GM12864 (cell line): ENCODE results near the gene MZT2A.
A peak's percentile ranks its signal among the peaks of the same experiment; 100 is the strongest.
"Not testable (repeated sequence)": the region's sequence is repeated elsewhere in the genome, so short reads cannot be mapped to it uniquely, and the experiment has no call there.

ENCODE experiments used
- DNase-seq: peaks from one replicate; pipeline ENCODE4 v3.0.0-alpha.2; 2011; ENCODE audit warnings: low read depth
- H3K4me3 ChIP-seq: 2 replicates; pipeline ENCODE4 v1.5.1; 2011; ENCODE audit warnings: mild to moderate bottlenecking, low read depth, low read length, control low read depth
- TF ChIP-seq, protein P1 (sequence below): IDR thresholded peaks from 2 replicates; pipeline ENCODE4 v1.5.1; 2011; ENCODE audit warnings: low read depth, mild to moderate bottlenecking, moderate library complexity, low read length, control low read depth, inconsistent platforms; ENCODE audit errors: missing control alignments

MZT2A gene, protein sequence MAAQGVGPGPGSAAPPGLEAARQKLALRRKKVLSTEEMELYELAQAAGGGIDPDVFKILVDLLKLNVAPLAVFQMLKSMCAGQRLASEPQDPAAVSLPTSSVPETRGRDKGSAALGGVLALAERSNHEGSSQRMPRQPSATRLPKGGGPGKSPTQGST

DNA sequence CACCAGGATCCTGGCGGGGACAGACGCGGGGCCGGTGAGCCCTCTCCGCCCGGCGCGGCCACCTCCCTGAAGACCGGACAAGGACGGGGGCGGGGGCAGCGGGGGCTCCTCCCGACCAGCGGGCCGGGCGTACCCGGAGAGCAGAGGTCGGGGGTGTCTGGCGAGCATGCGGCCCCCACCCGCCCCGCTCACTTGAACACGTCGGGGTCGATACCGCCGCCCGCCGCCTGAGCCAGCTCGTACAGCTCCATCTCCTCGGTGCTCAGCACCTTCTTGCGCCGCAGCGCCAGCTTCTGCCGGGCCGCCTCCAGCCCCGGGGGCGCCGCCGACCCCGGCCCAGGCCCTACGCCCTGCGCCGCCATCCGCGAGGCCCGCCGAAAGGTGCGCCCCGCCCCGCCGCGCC lies at the start of gene MZT2A:
Gene MZT2A (minus strand): TSS at position 383 of the 403 bp plus-strand sequence. CDS start 21 bp downstream, at position 362.
- peak within 1 kb of the TSS; percentile 99 for H3K4me3 ChIP-seq
- DNase-seq: not testable (repeated sequence)

DNA sequence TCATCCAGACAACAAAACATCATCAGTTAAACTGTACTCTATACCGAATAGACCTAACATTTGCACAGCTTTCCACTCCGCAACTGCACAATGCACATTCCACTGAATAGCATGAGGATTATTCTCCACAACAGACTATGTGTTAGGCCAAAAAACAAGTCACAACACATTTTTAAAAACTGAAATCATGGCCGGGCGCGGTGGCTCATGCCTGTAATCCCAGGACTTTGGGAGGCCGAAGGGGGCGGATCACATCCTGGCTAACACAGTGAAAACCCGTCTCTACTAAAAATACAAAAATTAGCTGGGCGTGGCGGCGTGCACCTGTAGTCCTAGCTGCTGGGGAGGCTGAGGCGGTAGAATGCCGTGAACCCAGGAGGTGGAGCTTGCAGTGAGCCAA lies 46.7 kb upstream of the MZT2A start:
- not testable (repeated sequence) for DNase-seq, H3K4me3 ChIP-seq

DNA sequence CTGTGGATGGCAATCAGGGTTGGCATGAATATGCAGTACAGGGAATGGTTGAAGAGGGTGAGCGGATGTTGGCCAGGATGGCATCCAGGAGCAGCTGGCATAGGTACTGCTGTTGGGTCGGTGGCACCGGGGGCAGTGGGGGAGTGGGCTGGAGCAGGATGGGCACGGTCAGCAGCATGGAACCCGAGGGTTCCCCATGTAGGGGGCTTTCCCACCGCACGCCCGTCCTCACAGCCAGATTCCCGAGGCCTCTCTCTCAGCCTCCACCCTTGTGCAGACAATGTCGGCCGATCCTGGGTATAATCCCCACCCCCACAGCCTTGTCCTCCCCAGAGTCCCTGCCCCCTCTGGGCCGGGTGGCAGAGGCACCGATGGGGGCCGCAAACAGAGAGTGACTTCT lies 44.6 kb upstream of the MZT2A start:
- DNase-seq, H3K4me3 ChIP-seq: not testable (repeated sequence)

DNA sequence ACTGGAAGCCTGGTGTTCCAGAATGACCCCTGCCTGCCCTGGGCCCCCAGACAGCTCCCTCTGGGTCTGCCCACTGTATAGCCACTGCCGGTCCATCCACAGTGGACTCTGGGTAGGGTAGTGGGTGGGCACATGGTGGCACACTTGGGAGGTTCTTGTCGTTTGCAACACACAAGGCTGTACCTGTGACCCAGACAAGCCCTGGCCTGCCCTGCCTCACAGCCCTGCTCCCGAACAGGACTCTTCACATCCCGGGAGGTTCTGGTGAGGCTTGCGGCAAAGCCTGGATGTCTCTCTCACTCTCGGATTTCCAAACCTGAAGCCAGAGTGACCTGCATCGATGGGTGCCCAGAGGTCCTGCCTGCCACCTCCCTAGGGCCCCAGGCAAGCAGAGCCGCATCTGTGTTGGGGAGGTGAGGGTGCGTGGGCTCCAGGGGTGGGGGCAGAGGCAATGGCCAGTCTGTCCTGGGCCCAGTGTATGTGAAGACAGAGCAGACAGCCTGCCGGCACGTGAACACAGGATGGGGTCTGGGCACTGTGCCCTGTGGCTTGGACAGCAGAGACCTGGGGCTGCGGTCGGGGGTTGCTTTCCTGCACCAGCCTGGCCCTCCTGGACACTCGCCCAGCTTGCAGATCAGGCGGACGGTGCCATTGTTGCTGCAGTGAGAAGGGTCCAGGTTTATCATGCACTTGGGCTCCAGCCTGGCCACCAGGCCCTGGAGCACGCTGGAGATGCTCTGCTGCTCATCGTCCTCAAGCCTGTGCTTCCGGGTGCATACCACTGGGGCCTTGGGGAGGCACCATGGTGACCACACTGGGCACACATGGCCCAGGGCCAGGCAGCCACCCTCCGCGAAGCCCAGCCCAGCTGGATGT lies 44.0 kb upstream of the MZT2A start:
- H3K4me3 ChIP-seq, DNase-seq: not testable (repeated sequence)

DNA sequence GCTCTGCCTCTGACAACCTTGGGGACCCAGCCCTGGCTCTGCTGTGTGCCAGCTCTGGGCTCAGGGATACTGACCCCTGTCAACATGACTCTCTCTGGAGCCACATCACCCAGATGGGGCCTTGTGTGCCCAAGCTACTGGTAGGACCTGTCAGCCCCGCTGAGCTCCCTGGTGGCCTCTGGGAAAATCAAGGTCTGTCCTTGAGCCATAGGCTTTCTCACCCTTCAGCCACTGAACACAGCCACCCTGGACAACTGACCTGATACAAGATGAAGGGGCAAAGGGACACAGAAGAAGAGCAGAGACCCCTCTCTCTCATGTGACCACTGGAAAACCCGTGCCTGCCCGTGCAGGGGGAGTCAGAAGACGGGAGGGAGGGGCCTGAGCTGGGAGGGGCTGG lies 43.3 kb upstream of the MZT2A start:
- no peak overlapping the region for H3K4me3 ChIP-seq
- TF ChIP-seq, protein P1, sequence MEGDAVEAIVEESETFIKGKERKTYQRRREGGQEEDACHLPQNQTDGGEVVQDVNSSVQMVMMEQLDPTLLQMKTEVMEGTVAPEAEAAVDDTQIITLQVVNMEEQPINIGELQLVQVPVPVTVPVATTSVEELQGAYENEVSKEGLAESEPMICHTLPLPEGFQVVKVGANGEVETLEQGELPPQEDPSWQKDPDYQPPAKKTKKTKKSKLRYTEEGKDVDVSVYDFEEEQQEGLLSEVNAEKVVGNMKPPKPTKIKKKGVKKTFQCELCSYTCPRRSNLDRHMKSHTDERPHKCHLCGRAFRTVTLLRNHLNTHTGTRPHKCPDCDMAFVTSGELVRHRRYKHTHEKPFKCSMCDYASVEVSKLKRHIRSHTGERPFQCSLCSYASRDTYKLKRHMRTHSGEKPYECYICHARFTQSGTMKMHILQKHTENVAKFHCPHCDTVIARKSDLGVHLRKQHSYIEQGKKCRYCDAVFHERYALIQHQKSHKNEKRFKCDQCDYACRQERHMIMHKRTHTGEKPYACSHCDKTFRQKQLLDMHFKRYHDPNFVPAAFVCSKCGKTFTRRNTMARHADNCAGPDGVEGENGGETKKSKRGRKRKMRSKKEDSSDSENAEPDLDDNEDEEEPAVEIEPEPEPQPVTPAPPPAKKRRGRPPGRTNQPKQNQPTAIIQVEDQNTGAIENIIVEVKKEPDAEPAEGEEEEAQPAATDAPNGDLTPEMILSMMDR: no peak
- no peak for DNase-seq

DNA sequence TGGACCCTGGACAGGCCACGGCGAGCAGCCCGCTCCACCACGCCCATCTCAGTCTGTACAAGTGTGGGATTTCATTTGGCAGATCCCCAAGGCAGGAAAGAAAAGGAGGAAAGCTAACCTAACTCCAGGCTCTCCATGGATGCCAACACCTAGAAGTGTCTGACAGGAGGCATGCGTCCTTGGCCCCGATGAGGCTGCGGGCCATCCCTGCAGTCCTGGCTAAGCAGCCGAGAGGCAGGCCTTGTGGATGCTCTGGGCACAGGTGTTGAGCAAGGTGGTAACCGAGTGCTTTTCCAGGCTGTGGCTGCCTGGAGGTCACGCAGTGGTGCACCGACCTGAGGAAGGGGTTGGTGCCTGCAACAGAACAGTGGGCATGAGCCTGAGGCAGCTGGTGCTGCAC lies 42.8 kb upstream of the MZT2A start:
- H3K4me3 ChIP-seq, DNase-seq: not testable (repeated sequence)

DNA sequence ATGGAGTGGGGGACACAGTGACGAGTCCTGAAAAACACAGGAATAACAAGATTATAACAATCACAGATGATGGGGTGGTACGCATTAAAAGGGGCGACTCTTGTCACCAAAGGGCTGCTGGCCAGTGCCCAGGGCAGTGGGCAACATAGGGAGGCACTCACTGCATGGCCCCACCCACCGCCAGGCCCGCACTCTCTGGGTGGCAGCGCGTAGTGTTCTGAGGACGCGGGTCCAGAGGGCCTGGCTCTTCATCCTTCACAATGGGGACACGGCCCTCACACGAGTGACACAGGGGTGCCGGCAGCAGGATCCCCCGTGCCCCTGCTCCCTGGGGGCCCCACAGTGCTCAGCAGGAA lies 42.1 kb upstream of the MZT2A start:
- not testable (repeated sequence) for H3K4me3 ChIP-seq, DNase-seq

DNA sequence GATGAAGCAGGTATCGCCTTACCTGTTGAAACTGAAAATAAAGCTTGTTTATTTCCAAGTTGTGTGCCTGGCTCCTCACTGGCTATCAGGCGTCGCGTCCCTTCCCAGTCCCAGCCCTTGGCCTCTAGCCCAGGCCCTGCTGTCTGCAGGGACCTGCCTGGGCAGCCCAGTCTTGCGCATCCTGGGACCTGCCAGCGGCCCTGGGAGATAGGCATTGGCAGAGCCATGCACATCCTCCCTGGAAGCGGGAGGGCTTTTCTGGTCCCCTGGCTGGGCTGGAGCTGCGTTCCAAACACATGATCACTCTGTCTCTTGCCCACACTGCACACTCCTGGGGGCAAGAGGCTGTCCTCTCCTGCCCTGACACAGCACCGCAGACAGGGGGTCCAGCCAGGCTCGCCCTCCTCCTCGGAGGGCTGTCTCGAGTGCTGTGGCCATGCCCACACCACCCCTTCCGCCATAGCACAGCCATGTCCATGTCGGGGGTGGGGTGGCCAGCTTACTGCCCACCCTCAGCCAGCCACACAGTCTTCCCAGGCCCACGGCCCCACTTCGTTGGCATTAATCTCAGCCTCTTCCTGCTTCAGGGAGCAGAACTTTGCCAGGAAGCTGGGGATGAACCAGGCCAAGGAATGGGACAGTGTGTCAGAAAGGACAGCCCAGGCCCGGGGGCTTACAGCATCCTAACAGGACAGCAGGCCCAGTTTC lies 41.6 kb upstream of the MZT2A start:
- not testable (repeated sequence) for H3K4me3 ChIP-seq, DNase-seq

DNA sequence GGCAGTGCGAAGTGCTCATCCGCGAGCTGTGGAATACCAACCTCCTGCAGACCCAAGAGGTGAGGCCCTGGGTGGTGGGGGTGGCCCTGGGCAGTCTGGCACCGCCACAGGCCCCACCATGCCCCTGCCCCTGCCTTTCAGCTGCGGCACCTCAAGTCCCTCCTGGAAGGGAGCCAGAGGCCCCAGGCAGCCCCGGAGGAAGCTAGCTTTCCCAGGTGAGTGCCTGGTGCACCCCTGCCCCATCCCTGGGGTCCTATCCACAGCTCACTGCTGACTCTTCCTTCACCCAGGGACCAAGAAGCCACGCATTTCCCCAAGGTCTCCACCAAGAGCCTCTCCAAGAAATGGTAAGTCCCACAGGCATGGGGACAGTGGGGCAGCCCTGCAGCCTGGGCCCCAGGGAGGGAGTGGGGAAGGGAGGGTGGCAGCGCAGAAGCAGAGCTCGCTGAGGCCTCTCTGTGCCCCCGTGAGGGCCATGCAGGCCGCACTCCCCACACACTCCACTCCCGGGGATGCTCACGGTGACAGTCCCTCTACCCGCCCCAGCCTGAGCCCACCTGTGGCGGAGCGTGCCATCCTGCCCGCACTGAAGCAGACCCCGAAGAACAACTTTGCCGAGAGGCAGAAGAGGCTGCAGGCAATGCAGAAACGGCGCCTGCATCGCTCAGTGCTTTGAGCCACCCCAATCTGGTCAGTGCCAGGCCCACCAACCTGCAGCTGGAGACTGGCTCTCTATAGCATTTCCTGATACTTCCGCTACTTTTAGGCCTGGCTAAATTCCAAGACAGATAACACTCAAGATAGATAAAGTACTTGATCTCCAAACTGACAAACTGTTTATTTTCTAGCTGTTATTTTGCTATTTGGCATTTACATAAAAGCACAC lies 40.8 kb upstream of the MZT2A start:
- not testable (repeated sequence) for DNase-seq, H3K4me3 ChIP-seq

DNA sequence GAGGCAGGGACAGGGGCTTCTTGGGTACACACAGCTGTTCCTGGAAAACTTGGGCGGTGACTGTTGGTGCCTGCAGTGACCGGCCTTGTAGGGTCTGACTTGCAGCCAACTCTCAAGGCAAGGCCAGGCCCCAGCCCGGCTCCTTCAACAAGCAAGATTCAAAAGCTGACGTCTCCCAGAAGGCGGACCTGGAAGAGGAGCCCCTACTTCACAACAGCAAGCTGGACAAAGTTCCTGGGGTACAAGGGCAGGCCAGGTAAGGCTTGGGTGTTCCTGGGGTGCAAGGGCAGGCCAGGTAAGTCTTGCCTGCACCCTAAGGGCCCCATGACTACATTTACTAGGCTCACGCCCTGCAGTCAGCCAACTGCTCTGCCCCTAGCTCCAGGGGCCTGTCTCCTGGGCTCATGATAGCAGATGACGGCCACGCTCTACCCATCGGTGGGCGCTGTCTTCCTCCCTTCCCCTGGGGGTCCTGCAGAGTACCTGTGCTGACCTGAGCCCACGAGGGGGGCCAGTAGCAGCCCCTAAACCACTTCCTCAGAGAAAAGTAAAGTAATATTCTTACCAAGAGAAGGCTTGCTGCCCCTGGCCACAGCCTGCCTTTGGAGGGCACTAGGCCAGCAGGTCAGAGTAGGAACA lies 39.5 kb upstream of the MZT2A start:
- not testable (repeated sequence) for DNase-seq, H3K4me3 ChIP-seq

DNA sequence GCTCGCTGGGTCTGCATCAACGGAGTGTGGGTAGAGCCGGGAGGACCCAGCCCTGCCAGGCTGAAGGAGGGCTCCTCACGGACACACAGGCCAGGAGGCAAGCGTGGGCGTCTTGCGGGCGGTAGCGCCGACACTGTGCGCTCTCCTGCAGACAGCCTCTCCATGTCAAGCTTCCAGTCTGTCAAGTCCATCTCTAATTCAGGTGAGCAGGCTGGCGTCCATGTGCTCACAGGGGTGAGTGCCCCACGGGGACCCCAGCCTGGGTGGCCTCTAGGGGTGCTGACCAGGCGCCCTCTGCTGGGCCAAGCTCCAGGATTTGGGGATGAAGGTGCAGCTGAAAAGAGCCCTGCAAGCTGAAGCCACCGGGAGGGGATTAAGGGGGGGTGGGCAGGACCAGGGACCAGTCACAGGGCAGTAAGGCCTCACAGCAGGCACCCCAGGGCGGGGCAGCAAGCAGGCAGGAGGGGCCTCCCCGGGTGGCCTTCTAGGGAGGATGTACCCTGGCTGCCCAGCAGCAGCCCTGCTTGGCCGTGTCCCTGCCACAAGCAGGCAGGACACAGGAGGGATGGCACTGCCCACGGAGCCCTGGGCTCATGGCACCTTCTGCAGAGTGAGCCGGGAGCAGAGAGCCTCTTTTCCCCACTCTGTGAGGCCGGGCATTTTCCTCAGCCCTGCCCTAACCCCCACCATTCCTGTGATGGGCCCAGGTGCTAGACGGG lies 38.6 kb upstream of the MZT2A start:
- DNase-seq: not testable (repeated sequence)
- TF ChIP-seq, protein P1: peak; percentile 17
- peak overlapping the region; percentile 2 for H3K4me3 ChIP-seq

DNA sequence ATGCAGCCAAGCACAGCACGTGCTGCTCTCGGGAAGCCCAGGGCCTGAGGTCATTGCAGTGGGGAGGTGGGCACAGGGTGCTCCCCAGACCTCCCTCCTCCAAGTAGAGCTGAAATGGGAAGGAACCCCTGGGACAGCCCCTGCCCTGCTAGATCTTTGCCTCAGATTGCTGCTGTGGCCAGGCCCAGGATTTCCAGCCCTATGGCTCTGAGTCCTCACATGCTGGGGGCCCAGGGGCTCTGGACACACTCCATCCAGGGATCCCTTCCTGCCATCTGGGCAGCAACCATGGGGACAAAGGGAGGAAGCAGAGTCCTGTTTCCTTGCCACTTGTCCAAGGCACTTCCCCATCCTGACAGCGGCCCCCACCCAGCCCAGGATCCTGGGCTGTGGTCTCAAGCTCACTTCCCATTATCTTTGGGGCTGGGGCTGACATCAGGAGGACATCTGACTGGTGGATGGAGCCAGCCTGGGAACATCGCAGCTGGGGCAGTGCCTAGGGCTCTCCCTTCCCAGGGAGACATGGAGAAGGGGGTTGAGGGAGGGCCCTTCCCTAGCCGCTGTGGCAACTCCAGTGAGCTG lies 37.8 kb upstream of the MZT2A start:
- peak overlapping the region; percentile 68 for H3K4me3 ChIP-seq
- DNase-seq: not testable (repeated sequence)

DNA sequence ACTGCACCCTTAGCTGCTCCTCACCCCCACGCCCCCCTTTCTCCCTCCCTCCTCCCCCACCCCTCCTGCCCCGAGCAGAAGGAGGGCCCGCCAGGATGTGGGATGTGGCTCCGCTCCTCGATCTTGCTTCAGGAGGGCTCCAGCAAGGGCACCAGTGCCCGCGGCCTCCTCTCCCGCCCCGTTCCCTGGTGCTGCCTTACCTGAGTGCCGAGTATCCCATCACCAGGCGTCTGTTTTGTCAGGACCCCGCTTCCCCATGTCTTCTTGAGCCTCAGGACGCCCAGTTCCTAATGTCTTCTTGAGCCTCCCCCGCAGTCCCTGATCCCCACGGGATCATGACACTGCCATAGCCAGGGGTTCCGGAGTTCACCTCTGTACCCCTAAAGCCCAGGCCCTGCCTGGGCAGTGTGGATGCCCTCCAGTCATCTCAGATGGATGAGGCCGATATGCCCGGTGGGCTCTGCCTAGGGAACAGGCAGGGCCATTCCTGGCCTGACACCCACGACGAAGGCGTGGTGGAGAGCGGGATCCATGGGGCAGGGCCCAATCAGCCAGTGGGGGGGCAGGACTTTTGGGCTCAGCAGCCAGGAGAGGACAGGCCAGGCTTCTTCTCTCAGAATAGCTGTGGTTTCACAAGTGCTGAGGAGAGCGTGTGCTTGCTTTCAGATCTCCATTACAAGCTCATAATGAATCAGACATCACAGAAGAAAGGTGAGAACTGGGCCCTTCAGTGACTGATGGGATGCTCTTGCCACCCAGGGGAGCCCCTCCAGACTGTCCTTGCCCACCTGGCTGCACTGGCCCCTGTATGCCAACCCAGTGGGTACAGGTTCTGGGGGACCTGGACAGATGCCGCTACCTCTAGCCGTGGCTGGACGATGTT lies 37.0 kb upstream of the MZT2A start:
- H3K4me3 ChIP-seq: peak overlapping the region; percentile 68

More for the DNA sequence above, 37.0 kb upstream of the MZT2A start:
- peak; percentile 57 for DNase-seq
